SK-N-MC (cell line): ENCODE measurements around the gene VWA8.

Experiments
- DNase-seq: peaks from one replicate; pipeline ENCODE4 v3.0.0-alpha.2; 2011; ENCODE audit warnings: low read depth, low spot score
- H3K27ac ChIP-seq: fragments of 200-600 bp; sonication (generic); 2 replicates; pipeline ENCODE4 v1.5.1; 2016; ENCODE audit warnings: mixed run types
- H3K36me3 ChIP-seq: fragments of 200-600 bp; sonication (generic); 2 replicates; pipeline ENCODE4 v1.6.1; 2017; ENCODE audit warnings: antibody characterized with exemption, low read length, mixed read lengths; ENCODE audit not compliant: insufficient read depth
- H3K4me3 ChIP-seq: fragments of 200-600 bp; sonication (generic); 2 replicates; pipeline ENCODE4 v1.5.1; 2016
- H3K9ac ChIP-seq: fragments of 200-600 bp; sonication (generic); 2 replicates; pipeline ENCODE4 v1.8.0; 2017; ENCODE audit warnings: mixed run types, mixed read lengths; ENCODE audit not compliant: insufficient read length
- H3K9me3 ChIP-seq: fragments of 200-600 bp; sonication (generic); 2 replicates; pipeline ENCODE4 v1.6.1; 2017; ENCODE audit warnings: low read depth, mild to moderate bottlenecking, antibody characterized with exemption, low read length, moderate library complexity, mixed read lengths
- EZH2 ChIP-seq: fragments of 200-600 bp; sonication (generic); IDR thresholded peaks from one replicate; pipeline ENCODE4 v1.6.1; 2017; ENCODE audit warnings: antibody characterized with exemption
- FOXP2 ChIP-seq: optimal IDR thresholded peaks from 2 replicates; pipeline ENCODE3; 2011; ENCODE audit warnings: mild to moderate bottlenecking, moderate library complexity; ENCODE audit not compliant: insufficient read depth; ENCODE audit errors: extremely low read length, control extremely low read depth
- POLR2AphosphoS5 ChIP-seq: IDR thresholded peaks from 2 replicates; pipeline ENCODE4 v1.6.1; 2012; ENCODE audit warnings: mild to moderate bottlenecking, low read depth, low read length, borderline replicate concordance

VWA8 gene

DNA sequence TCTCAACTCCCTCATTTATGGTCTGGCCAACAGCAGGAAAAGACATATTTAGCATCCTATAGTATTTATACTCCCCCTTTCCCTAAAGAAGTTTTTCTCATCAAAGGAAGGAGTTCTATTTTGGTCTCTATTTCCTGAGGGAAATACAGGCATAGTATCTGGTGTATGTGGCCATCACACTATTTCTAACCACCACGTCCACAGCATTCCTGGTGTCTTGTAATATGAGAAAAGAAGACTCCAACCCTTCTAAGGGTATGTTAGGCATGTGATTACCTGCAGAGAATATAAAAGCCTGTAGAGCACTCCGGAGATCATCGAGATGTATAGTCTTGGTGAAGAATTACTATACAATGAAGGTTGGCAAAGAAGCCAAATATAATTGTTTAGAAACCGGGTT is 137.4 kb downstream of the VWA8 start:
- Histone ChIP-seq H3K36me3 (peaks cover 7% of the 10 kb centered on the region; the same call in 1 of the 2 replicates), H3K9ac (no peak overlapping the region), H3K4me3 (no peak overlapping the region), H3K9me3 (no peaks in the 10 kb centered on the region), H3K27ac (no peak overlapping the region)
- DNase-seq, result no peak
- TF ChIP-seq FOXP2 (no peak), EZH2 (no peak), POLR2AphosphoS5 (no peak)

DNA sequence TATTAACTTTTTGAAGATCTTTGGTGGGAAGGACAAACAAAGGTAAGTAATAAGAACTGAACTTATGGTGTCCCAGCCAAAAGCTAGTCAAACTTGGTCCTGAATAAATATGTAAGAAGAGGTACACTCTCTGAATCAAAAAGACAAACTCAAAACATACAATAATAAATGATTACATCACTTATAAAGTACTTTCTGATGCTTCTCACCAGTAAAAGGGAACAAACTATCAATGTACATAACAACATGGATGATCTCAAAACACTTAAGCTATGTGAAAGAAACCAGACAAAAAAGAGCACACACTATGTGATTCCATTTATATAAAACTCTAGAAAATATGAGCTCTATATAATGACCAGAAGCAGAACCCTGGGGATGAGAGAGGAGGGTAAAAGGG is 138.3 kb downstream of the VWA8 start:
- TF ChIP-seq POLR2AphosphoS5 (no peak), FOXP2 (no peak), EZH2 (no peak)
- Histone ChIP-seq H3K4me3 (no peak overlapping the region), H3K36me3 (peaks cover 7% of the 10 kb centered on the region; the same call in 1 of the 2 replicates), H3K9ac (no peak overlapping the region), H3K27ac (no peak overlapping the region), H3K9me3 (no peaks in the 10 kb centered on the region)
- DNase-seq, result no peak

DNA sequence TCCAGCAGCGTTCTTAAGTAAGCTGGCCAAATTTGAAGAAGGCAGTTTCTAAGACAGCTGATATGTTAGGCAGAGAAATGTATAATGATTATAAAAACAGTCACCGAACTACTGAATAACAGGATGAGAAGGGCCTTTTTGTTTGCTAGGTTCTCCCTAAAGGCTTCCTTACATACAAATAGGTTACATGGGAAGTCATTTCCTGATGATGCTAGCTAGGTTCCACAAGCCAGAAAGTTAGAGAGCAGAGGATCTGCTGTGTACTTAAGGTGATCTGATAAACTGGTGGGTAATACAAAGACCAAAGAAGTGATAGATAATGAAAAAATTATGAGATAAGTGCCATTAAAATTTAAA is 139.7 kb downstream of the VWA8 start:
- H3K4me3 ChIP-seq, result no peak overlapping the region
- no peak overlapping the region for H3K9ac ChIP-seq
- H3K36me3 ChIP-seq, result peaks cover 10% of the 10 kb centered on the region
- H3K9me3 ChIP-seq, result no peaks in the 10 kb centered on the region
- DNase-seq, result no peak
- no peak overlapping the region for H3K27ac ChIP-seq
- no peak for TF ChIP-seq EZH2
- no peak for TF ChIP-seq POLR2AphosphoS5
- TF ChIP-seq FOXP2, result no peak

DNA sequence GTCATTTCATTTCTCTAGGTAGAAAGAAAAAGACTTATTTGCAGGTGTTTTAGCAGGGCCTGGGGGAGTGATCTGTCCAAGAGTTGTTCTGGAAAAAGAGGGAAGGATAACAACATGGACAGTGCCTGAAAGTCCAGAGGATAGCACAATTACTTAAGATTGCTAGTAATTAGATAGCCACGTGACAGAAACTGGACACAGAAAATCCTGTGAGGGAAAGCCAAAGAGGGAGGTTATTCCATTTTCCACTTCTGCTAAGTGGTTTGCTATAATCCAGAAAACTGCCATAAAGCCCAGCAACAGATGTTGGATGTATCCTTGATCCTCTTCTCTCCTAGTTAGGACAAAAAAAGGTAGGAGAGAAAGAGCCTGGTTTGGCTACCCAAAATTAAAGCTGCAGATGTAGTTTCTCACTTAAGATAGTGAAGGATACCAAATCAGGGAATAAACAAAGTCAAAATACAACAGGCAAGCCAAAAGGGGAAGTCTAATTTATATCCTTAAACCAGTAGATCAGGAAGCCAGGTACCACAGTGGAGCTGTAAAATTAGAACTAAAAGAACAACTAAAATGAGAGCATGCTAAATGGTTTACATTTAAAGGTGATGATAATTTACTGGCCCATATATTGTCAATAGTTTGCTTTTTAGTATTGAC is 140.2 kb downstream of the VWA8 start:
- Histone ChIP-seq H3K27ac (no peak overlapping the region), H3K36me3 (peaks cover 15% of the 10 kb centered on the region), H3K4me3 (no peak overlapping the region), H3K9me3 (no peaks in the 10 kb centered on the region), H3K9ac (no peak overlapping the region)
- no peak for DNase-seq
- TF ChIP-seq FOXP2 (no peak), EZH2 (no peak), POLR2AphosphoS5 (no peak)

DNA sequence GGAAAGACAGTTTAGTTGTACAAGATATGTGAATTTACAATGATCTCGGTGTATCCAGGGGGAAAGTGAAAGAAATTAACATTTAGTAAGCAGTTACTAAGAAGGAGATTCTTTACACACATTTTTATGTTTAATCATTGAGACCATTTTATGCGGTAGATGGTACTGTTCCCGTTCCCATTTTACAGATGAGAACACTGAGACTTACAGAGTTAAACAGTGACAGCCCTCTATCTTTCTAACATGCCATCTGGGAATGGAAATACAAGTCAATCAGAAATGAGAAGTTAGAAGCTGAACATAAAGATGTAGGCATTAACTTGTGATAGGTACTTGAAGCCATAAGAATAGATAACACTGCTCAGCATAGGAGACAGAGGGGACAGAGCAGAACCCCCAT is 144.9 kb downstream of the VWA8 start:
- TF ChIP-seq POLR2AphosphoS5 (no peak), FOXP2 (no peak), EZH2 (no peak)
- Histone ChIP-seq H3K4me3 (no peak overlapping the region), H3K36me3 (peaks cover 19% of the 10 kb centered on the region), H3K27ac (no peak overlapping the region), H3K9me3 (no peaks in the 10 kb centered on the region), H3K9ac (no peak overlapping the region)
- no peak for DNase-seq

DNA sequence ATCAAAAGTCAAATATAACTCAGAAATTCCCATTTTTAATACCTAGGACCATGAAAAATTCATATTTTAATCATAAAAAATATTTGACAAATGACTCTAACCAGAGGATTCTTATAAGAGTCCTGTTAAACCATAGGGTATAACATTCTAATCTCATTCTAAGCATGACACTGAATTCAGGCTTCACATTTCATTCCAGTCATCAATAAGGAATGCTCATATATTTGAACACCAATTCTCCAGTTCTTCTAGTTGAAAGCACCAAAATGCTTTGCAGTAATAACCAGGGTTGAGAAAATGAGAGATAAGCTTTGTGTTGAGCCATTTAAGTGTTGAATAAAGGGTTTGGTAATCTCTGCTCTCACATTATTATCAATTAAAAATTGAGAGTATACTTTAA is 147.5 kb downstream of the VWA8 start:
- no peak for DNase-seq
- Histone ChIP-seq H3K4me3 (no peak overlapping the region), H3K27ac (no peak overlapping the region), H3K9me3 (no peaks in the 10 kb centered on the region), H3K36me3 (peaks cover 21% of the 10 kb centered on the region), H3K9ac (no peak overlapping the region)
- TF ChIP-seq FOXP2 (no peak), POLR2AphosphoS5 (no peak), EZH2 (no peak)

DNA sequence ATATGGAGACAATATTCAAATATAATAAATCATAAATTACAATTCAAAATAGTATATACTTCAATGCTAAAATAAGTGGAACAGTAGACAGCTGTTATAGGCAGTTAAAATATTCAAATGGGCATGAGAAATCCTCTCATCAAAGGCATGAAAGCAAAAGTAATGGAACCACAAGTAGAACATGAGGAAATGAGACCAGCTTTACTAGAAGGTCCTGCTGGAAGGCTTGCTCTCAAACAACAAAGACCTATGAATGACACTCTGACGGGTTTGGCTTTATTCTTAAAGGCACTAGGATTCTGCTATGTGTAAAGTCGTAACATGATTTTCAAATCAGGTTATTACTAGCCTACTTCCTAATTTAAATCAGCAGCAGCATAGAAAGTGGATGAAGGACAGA is 148.1 kb downstream of the VWA8 start:
- Histone ChIP-seq H3K36me3 (peaks cover 21% of the 10 kb centered on the region), H3K9ac (no peak overlapping the region), H3K27ac (no peak overlapping the region), H3K4me3 (no peak overlapping the region), H3K9me3 (no peaks in the 10 kb centered on the region)
- DNase-seq, result no peak
- TF ChIP-seq EZH2 (no peak), FOXP2 (no peak), POLR2AphosphoS5 (no peak)

DNA sequence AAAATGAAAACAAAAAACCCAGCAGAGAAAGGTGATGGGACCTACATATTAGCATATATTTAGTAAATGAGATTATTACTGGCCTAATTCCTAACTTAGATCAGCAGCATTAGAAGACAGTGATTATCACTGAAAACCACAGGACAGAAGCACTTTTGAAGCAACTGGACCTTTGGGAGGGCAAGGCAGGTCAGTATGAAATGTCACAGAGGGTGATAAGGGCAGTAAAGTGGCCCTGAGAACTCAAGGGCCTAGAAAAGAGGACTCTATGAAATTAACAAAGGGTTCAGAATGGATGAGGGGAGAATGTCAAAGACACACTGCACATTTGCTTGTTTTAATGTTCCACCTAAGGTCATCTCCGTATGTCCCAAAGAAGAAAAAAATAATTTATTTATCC is 148.7 kb downstream of the VWA8 start:
- TF ChIP-seq EZH2 (no peak), FOXP2 (no peak), POLR2AphosphoS5 (no peak)
- Histone ChIP-seq H3K36me3 (peaks cover 21% of the 10 kb centered on the region), H3K4me3 (no peak overlapping the region), H3K9me3 (no peaks in the 10 kb centered on the region), H3K27ac (no peak overlapping the region), H3K9ac (no peak overlapping the region)
- DNase-seq, result no peak

DNA sequence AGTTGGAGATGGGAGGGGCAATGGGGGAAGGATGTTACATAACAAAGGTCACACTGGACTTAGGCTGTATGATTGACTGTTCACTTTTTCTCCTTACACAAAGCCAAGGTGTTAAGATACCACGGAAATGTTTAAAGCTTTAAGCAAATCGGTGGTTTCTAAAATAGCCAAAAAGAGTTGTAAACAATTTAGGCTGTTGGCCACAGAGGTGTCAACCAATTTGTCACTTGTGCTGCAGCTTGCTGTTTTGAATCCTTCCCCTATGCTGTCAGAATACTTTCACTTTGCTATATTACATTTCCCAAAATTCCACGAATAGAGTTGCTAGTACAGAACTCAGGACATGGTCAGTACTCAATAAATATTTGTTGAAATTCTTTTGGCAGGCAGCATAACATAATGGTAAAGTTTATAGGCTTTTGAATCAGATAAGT is 149.3 kb downstream of the VWA8 start:
- H3K36me3 ChIP-seq, result peaks cover 21% of the 10 kb centered on the region
- no peak for DNase-seq
- no peak overlapping the region for H3K27ac ChIP-seq
- H3K9me3 ChIP-seq, result no peaks in the 10 kb centered on the region
- no peak overlapping the region for H3K9ac ChIP-seq
- TF ChIP-seq POLR2AphosphoS5, result no peak
- no peak for TF ChIP-seq EZH2
- TF ChIP-seq FOXP2, result no peak
- H3K4me3 ChIP-seq, result no peak overlapping the region
